AG10803 (cell line): Measurements from ENCODE around the gene KLRC4.
A peak's percentile ranks its signal among the peaks of the same experiment; 100 is the strongest.
"Not testable (repeated sequence)": the region's sequence is repeated elsewhere in the genome, so short reads cannot be mapped to it uniquely, and the experiment has no call there.

Source experiments
- DNase-seq: peaks from one replicate; pipeline ENCODE4 v3.0.0; 2010; ENCODE audit warnings: low read depth
- H3K4me3 ChIP-seq: 2 replicates; pipeline ENCODE4 v1.5.1; 2011; ENCODE audit warnings: mild to moderate bottlenecking, low read length, control low read depth
- TF ChIP-seq, protein P1 (sequence below): conservative IDR thresholded peaks from 2 replicates; pipeline ENCODE4 v1.5.1; 2011; ENCODE audit warnings: mild to moderate bottlenecking, low read length, control low read depth, inconsistent platforms

The KLRC4 gene

DNA sequence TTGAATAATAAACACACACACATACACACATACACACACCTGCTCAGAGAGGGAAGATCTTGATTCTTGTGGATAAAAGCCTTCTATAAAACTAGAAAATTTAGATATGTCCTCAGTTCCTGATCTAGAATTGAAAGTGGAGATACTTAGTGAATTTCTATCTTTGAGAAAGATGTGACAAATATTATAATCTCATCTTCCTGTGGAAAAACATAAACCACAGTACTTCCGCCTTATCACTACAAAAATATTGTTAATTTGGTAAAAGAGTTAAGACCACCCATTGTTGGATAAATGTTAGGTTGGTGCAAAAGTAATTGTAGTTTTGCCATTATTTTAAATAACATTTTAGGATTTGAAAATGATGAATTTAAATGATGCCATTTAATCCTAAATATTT is 19.7 kb downstream of the KLRC4 start, which contains the start of gene KLRK1:
Gene KLRK1 (minus strand): TSS at position 138 of the 400 bp plus-strand sequence. CDS start 1,231 bp downstream, outside the sequence.
- TF ChIP-seq, protein P1, sequence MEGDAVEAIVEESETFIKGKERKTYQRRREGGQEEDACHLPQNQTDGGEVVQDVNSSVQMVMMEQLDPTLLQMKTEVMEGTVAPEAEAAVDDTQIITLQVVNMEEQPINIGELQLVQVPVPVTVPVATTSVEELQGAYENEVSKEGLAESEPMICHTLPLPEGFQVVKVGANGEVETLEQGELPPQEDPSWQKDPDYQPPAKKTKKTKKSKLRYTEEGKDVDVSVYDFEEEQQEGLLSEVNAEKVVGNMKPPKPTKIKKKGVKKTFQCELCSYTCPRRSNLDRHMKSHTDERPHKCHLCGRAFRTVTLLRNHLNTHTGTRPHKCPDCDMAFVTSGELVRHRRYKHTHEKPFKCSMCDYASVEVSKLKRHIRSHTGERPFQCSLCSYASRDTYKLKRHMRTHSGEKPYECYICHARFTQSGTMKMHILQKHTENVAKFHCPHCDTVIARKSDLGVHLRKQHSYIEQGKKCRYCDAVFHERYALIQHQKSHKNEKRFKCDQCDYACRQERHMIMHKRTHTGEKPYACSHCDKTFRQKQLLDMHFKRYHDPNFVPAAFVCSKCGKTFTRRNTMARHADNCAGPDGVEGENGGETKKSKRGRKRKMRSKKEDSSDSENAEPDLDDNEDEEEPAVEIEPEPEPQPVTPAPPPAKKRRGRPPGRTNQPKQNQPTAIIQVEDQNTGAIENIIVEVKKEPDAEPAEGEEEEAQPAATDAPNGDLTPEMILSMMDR: no peak
- no peak within 1 kb of the TSS for H3K4me3 ChIP-seq
- DNase-seq: no peak

DNA sequence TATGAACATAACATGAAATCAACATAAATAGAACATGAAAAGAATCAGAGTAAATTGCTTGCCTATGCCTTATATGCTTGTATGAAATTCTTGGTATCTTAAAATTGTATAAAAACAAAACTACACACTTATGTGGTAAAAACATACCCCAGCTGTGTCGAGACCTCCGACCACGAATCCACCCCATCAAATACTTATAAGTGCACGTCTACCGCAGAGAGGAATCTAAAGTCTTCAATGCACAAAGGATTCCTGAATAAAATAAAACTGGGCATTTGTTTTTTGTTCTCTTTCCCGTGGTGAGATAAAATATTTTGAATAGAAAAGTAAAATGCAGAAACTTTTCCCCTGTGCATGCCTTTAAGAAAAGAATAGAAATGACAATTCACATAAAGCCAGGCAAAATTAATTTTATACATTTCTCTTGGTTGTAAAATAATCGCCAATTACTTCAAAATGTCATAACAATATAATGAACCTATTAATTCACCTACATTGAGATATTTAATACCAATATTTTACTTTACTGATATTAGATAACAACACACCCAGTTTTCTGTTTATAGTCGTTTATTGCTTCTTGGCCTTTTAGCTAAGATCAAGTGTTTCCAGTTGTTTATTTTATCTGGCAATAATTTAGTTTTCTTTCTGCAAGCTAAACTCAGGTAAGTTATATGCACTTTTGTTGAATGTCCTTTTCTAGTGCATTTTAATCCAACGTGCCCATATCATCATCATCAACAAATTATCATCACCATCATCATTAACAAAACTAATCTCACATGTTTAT is 20.7 kb downstream of the KLRC4 start:
- no peak overlapping the region for H3K4me3 ChIP-seq

DNA sequence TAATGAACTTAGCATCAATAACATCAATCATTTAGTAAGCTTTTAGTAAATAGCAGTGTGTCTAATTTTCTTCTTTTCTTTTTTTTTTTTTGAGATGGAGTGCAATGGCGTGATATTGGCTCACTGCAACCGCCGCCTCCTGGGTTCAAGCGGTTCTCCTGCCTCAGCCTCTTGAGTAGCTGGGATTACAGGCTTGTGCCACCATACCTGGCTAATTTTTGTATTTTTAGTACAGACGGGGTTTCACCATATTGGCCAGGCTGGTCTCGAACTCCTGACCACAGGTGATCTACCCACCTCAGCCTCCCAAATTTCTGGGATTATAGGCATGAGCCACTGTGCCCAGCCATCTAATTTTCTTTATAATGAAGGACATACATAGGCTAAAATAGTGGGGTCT is 22.1 kb downstream of the KLRC4 start:
- DNase-seq, H3K4me3 ChIP-seq: not testable (repeated sequence)

More for the DNA sequence above, 20.7 kb downstream of the KLRC4 start:
- no peak for DNase-seq
- TF ChIP-seq, protein P1: no peak

DNA sequence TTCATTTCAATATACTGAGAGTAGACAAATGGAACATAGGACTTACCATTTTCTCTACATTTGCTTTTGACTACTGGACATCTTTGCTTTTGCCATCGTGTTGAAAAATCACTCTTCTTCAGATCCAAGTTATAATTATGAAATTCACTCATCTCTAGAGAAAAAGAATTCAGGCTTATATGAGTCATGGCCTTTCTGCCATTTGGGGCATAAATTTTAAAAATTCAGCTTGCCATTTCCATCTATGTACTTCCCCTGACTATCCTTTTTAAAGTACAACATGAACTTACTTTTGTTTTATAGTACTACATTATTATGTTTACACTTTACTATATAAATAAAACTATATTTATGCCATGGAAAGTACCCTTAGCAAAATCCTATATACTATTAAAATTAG is 22.7 kb downstream of the KLRC4 start:
- H3K4me3 ChIP-seq: no peak overlapping the region
- TF ChIP-seq, protein P1: no peak
- DNase-seq: no peak

DNA sequence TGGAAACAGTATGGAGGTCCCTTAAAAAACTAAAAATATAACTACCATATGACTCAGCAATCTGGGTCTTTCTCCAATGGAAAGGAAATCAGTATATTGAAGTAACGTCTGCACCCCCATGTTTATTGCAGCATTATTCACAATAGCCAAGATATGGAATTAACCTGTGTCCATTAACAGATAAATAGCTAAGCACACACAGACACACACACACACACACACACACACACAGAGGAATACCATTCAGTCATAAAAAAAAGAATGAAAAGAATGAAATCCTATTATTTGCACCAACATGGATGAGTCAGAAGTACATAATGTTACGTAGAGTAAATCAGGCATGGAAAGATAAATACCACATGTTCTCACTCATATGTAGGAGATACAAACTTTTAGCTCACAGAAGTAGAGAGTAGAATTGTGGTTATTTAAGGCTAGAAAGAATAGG is 24.4 kb downstream of the KLRC4 start:
- TF ChIP-seq, protein P1: no peak
- peak; percentile 93 for DNase-seq
- no peak overlapping the region for H3K4me3 ChIP-seq

DNA sequence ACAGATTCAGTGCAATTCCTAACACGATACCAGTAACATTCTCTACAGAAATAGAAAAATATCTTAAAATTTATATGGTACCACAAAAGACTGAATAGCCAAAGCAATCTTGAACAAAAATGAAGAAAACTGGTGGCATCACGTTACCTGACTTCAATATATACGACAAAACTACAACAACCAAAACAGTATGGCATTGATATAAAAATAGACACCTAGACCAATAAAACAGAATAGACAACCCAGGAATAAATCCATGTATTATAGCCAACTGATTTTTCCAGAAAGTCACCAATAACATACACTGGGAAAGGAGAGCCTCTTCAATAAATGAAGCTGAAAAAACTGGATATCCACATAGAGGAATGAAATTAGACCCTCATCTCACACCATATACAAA is 25.4 kb downstream of the KLRC4 start:
- H3K4me3 ChIP-seq: no peak overlapping the region
- TF ChIP-seq, protein P1: no peak
- DNase-seq: no peak

DNA sequence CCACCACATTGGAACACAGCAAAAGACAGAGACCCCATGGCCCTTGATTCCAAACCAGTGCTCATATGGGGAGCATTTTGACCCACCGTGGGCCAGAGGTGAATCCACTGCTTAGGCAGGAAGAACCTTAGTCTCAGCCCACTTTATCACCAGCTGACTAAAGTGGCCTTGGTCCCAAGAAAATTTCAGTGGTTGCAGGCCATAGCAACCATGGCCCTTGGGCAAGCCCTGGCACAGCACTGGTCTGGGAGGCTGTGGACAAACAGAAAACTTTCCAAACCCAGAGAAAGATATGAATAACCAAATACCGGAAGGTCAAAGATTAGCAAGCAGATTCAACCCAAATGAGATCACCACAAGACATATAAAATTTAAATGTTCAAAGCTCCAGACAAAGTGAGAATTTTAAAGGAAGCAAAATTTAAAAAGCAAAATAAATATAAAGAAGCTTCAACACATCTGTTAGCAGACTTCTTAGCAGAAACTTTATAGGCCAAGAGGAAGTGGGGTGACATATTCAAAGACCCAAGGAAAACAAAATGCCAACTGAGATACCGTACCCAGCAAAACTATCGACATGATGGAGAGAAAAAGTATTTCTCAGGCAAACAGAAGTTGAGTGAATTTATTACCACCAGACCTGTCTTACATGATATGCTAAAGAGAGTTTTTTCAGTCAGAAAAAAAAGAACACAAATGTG is 27.5 kb downstream of the KLRC4 start:
- H3K4me3 ChIP-seq: no peak overlapping the region
- DNase-seq: no peak
- TF ChIP-seq, protein P1: no peak

DNA sequence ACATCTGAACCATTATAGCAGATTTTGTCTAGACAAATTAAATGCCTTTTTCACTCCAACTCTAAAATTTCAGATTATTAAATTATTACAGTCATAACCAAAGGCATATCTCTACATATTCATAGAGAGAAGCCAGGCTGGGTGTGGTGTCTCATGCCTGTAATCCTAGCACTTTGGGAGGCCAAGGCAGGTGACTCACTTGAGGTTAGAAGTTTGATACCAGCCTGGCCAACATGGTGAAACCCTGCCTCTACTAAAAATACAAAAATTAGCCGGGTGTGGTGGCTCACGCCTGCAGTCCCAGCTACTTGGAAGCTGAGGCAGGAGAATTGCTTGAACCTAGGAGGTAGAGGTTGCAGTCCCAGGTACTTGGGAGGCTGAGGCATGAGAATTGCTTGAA is 30.8 kb downstream of the KLRC4 start:
- not testable (repeated sequence) for H3K4me3 ChIP-seq, DNase-seq
